Activated CD4-positive, alpha-beta memory T cell treated with anti-CD3 and anti-CD28 coated beads for 36 hours (primary cell): Measurements from ENCODE around the gene SH3RF3. TPM values are rescaled to one million over a fixed set of nuclear protein-coding genes. Genes with fewer than 3 reads are reported as not detected.

ENCODE experiments used
- CTCF ChIA-PET: fragments of 350-600 bp; sonication (Branson Sonifier 250); formaldehyde crosslinking; loops from one replicate; lab custom pipeline; 2021; ENCODE audit warnings: antibody characterized with exemption, inconsistent platforms; lab: Charles Lee
- POLR2A ChIA-PET: fragments of 350-600 bp; sonication (Branson Sonifier 250); formaldehyde crosslinking; loops from one replicate; lab custom pipeline; 2021; ENCODE audit warnings: antibody characterized with exemption; lab: Charles Lee
- DNase-seq: peaks from one replicate; pipeline ENCODE4 v3.0.0-alpha.2; 2020
- H3K27ac Mint-ChIP-seq: one replicate; pipeline ENCODE4 v1.8.0; 2021; ENCODE audit warnings: mixed read lengths
- H3K27me3 Mint-ChIP-seq: one replicate; pipeline ENCODE4 v1.8.0; 2021; ENCODE audit warnings: mixed read lengths
- H3K36me3 Mint-ChIP-seq: one replicate; pipeline ENCODE4 v1.8.0; 2021; ENCODE audit warnings: mixed read lengths
- H3K4me1 Mint-ChIP-seq: one replicate; pipeline ENCODE4 v1.8.0; 2021; ENCODE audit warnings: low read depth, mixed read lengths
- H3K4me3 Mint-ChIP-seq: one replicate; pipeline ENCODE4 v1.8.0; 2021; ENCODE audit warnings: mild to moderate bottlenecking, mixed read lengths
- H3K9me3 Mint-ChIP-seq: one replicate; pipeline ENCODE4 v1.8.0; 2021; ENCODE audit warnings: mixed read lengths
- intact Hi-C: fragments of 100-400 bp; cut with micrococcal nuclease; formaldehyde crosslinking; loops from one replicate; pipeline ENCODE4 v1.15.1; 2023
- total RNA-seq, 2 experiments: library from RNA; stranded (reverse); gene quantifications; one replicate each; pipeline ENCODE4 v1.2.3, GENCODE V29; 2021

Gene SH3RF3
- total RNA-seq, 2 experiments from 2014 or later, result 0.33 to 0.34 TPM

DNA sequence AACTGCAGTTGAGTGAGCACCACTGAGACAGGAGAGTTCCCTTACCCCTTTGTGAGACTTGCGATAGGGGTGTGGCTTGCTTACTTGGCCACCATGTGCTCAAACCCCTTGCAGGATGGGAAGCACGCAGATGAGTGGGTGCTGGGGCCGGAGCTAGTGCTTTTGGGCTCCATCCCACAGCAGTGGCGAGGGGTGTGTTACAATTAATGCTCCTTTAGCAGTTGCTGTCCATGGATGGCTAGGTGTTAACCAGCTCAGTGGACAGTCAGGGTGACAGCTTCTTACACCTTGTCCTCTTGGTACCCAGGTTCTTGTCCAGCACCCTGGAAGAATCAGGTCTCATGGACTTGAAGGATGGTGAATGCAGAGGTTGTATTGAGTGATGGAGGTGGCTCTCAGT, 103.9 kb downstream of the SH3RF3 start:
- Mint-ChIP-seq H3K4me3 (no peak overlapping the region), H3K9me3 (no peaks in the 10 kb centered on the region), H3K36me3 (no peaks in the 10 kb centered on the region), H3K27ac (no peak overlapping the region), H3K4me1 (no peaks in the 10 kb centered on the region), H3K27me3 (peaks cover 22% of the 10 kb centered on the region)
- intact Hi-C loops, result no loop called here
- DNase-seq, result no peak
- ChIA-PET POLR2A (no interaction called here), CTCF (no interaction called here)

DNA sequence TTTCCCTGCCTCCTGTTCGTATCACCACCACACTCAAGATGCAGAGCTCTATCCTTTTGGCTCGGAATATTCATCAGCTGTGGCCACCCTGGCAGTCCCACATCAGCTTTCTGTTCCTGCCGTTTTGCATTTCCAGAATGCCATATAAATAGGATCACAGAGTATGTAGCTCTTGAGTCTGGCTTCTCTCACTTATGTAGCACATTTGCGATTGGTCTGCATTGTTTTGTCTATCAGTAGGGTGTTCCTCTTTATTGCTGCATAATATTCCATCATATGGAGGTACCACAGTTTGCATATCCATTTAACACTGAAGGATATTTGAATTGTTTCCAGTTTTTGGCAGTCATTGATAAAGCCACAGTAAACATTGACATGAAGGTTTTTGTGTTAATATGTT, 104.6 kb downstream of the SH3RF3 start:
- Mint-ChIP-seq H3K27me3 (peaks cover 21% of the 10 kb centered on the region), H3K27ac (no peak overlapping the region), H3K4me3 (no peak overlapping the region), H3K36me3 (no peaks in the 10 kb centered on the region), H3K9me3 (no peaks in the 10 kb centered on the region), H3K4me1 (peaks cover 4% of the 10 kb centered on the region)
- intact Hi-C loops, result no loop called here
- DNase-seq, result no peak
- POLR2A ChIA-PET, result no interaction called here
- CTCF ChIA-PET, result no interaction called here

GRCh38 chr2:109234355-109234754, 105.3 kb downstream of the SH3RF3 start:
- H3K9me3 Mint-ChIP-seq, result no peaks in the 10 kb centered on the region
- DNase-seq, result no peak
- H3K36me3 Mint-ChIP-seq, result no peaks in the 10 kb centered on the region
- ChIA-PET CTCF (no interaction called here), POLR2A (no interaction called here)
- H3K4me3 Mint-ChIP-seq, result no peak overlapping the region
- H3K4me1 Mint-ChIP-seq, result peaks cover 9% of the 10 kb centered on the region
- peaks cover 16% of the 10 kb centered on the region for H3K27me3 Mint-ChIP-seq
- no peak overlapping the region for H3K27ac Mint-ChIP-seq
- intact Hi-C loops, result no loop called here

DNA sequence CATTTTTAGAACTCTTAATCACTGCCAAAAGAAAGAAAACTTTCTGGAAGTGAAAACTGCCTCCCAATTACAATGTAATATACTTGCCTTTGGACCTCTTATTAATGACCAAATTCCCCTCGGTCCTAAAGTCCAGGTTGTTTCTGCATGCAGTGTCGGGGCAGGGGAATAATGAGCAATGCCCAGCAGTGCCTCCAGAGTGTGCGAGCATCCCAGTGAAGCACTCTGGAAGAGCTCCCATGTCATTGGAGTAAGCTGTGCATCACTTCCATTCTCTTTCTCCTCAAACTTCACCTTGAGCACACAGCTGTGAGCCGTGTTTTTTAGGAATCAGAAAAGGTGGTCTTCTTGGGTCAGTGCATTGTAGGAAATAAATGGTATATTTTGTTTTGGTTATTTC, 107.1 kb downstream of the SH3RF3 start:
- no peaks in the 10 kb centered on the region for H3K36me3 Mint-ChIP-seq
- POLR2A ChIA-PET, result no interaction called here
- peaks cover 9% of the 10 kb centered on the region for H3K4me1 Mint-ChIP-seq
- H3K27me3 Mint-ChIP-seq, result peaks cover 10% of the 10 kb centered on the region
- H3K4me3 Mint-ChIP-seq, result no peak overlapping the region
- no peak for DNase-seq
- CTCF ChIA-PET, result no interaction called here
- H3K27ac Mint-ChIP-seq, result no peak overlapping the region
- H3K9me3 Mint-ChIP-seq, result no peaks in the 10 kb centered on the region
- intact Hi-C loops, result no loop called here

DNA sequence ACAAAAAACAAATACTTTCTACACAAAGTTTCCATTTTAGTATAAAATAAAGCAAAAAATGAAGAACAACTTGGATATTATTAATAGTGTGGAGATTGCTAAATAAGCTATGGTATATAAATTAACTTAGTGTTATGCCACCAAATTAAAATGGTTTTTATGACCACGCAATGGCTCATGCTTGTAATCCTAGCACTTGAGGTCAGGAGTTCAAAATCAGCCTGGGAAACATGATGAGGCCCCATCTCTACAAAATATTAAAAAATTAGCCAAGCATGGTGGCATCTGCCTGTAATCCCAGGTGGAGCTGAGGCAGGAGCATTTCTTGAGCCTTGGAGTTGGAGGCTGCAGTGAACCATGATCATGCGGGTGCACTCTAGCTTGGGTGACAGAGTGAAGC, 108.8 kb downstream of the SH3RF3 start:
- intact Hi-C loops, result no loop called here
- peaks cover 9% of the 10 kb centered on the region for H3K4me1 Mint-ChIP-seq
- peaks cover 6% of the 10 kb centered on the region for H3K27me3 Mint-ChIP-seq
- H3K36me3 Mint-ChIP-seq, result no peaks in the 10 kb centered on the region
- H3K4me3 Mint-ChIP-seq, result no peak overlapping the region
- no peaks in the 10 kb centered on the region for H3K9me3 Mint-ChIP-seq
- ChIA-PET POLR2A (no interaction called here), CTCF (interaction anchor here (0.6 kb wide), 1 partner anchor 787 kb away, joined by 5 read pairs; no protein-coding TSS in a partner anchor)
- H3K27ac Mint-ChIP-seq, result no peak overlapping the region
- DNase-seq, result no peak

DNA sequence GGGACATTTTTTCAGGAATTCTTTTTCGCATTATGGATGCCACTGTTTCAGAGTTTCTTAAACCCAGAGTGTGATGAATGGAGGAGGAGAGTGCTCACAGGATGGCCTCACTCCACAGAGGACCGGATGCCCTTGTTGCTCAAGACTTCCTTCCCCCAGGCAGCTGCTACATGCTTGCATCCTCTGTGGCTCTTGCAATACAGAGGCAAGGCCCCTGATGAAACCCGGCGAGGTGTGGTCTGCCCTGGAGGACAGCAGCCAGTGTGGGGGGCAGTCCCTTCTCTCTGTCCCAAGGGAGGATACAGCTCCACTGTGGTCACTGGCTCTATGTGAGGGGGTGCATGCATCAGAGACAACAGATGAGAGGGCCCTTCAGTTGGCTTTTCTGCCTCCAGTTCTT, 109.6 kb downstream of the SH3RF3 start:
- Mint-ChIP-seq H3K27me3 (peaks cover 6% of the 10 kb centered on the region), H3K36me3 (no peaks in the 10 kb centered on the region), H3K4me1 (peaks cover 9% of the 10 kb centered on the region), H3K9me3 (no peaks in the 10 kb centered on the region), H3K27ac (no peak overlapping the region), H3K4me3 (no peak overlapping the region)
- intact Hi-C loops, result no loop called here
- ChIA-PET CTCF (interaction anchor here (0.6 to 1.2 kb wide), 2 partner anchors 21 to 788 kb away, joined by 3 to 5 read pairs; no protein-coding TSS in a partner anchor), POLR2A (interaction anchor here (1.2 kb wide), 1 partner anchor 25 kb away, joined by 5 read pairs; no protein-coding TSS in a partner anchor)
- DNase-seq, result peak; percentile 48

GRCh38 chr2:109239720-109240119, 110.7 kb downstream of the SH3RF3 start:
- peaks cover 9% of the 10 kb centered on the region for H3K4me1 Mint-ChIP-seq
- H3K4me3 Mint-ChIP-seq, result no peak overlapping the region
- no peak overlapping the region for H3K27ac Mint-ChIP-seq
- intact Hi-C loops, result no loop called here
- H3K36me3 Mint-ChIP-seq, result no peaks in the 10 kb centered on the region
- H3K27me3 Mint-ChIP-seq, result peaks cover 3% of the 10 kb centered on the region
- no peaks in the 10 kb centered on the region for H3K9me3 Mint-ChIP-seq
- no peak for DNase-seq
- ChIA-PET POLR2A (interaction anchor here (1.2 kb wide), 1 partner anchor 26 kb away, joined by 5 read pairs; no protein-coding TSS in a partner anchor), CTCF (interaction anchor here (1.2 kb wide), 1 partner anchor 22 kb away, joined by 3 read pairs; no protein-coding TSS in a partner anchor)

DNA sequence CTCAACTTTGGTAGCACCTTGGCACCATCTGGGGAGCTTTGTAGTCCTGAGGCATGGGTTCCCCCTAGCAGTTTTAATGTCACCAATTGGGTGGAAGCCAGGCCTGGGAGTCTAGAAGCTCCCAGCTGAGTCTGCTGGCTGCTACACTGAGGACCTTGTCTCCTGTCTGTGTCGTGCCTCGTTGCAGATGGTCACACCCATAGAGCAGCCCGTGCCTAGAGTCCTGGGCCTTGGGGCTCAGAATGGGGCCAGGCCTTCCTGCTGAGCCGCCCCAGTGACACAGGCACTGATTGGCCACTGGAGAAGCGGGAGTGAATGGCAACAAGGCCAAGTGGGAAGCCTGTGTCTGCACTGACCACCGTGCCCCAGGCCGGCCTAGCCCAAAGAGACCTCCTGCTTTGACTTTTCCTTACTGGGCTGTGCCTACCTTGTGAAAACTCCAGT, 113.2 kb downstream of the SH3RF3 start:
- no peak overlapping the region for H3K27ac Mint-ChIP-seq

GRCh38 chr2:109242654-109243331, 113.8 kb downstream of the SH3RF3 start:
- ChIA-PET CTCF (no interaction called here), POLR2A (no interaction called here)
- intact Hi-C loops, result no loop called here
- no peaks in the 10 kb centered on the region for H3K36me3 Mint-ChIP-seq
- no peak overlapping the region for H3K4me3 Mint-ChIP-seq
- H3K9me3 Mint-ChIP-seq, result no peaks in the 10 kb centered on the region
- H3K4me1 Mint-ChIP-seq, result peaks cover 9% of the 10 kb centered on the region
- H3K27me3 Mint-ChIP-seq, result no peaks in the 10 kb centered on the region
- no peak for DNase-seq
- no peak overlapping the region for H3K27ac Mint-ChIP-seq

More for the DNA sequence above, 113.2 kb downstream of the SH3RF3 start:
- H3K9me3 Mint-ChIP-seq, result no peaks in the 10 kb centered on the region
- peaks cover 9% of the 10 kb centered on the region for H3K4me1 Mint-ChIP-seq
- CTCF ChIA-PET, result no interaction called here
- intact Hi-C loops, result no loop called here
- H3K27me3 Mint-ChIP-seq, result no peaks in the 10 kb centered on the region
- no peaks in the 10 kb centered on the region for H3K36me3 Mint-ChIP-seq
- POLR2A ChIA-PET, result no interaction called here
- no peak for DNase-seq
- no peak overlapping the region for H3K4me3 Mint-ChIP-seq

DNA sequence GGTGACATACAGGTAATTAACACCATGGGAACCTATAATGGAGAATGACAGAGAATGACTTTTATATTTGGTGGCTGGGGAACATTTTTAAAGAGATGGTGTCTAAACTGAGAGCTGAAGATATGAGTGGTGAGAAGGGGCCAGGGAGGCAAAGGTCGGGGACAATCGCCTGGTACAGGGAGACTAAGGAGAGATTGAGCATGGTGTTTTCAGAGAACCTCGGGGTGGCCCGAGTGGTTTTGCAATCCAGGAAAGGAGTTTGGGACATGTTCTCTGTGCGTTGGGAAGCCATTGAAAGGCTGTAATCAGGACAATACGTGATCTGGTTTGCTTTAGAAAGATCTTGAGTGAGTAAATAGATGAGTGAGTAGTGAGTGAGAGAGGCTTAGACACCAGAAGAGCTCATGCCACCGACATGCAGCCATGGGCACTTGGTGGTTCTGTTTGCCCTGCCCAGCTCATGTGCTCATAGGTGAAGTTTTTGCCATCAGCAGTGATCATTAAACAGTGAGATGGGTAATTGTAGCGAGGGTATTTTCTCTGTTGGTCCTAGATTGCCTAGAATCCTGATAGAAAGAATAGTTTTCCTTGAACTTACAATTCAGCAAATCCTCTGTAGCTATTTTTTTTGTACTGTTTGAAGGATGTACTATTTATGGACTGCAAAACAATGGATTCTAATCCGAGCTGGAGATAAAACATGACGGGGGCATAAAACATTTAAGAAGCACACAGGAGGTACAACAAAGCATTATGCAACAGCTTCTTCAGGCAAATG, 114.7 kb downstream of the SH3RF3 start:
- DNase-seq, result no peak
- H3K27me3 Mint-ChIP-seq, result no peaks in the 10 kb centered on the region
- POLR2A ChIA-PET, result no interaction called here
- H3K36me3 Mint-ChIP-seq, result no peaks in the 10 kb centered on the region
- no peak overlapping the region for H3K4me3 Mint-ChIP-seq
- intact Hi-C loops, result no loop called here
- CTCF ChIA-PET, result interaction anchor here (0.8 kb wide), 1 partner anchor 150 kb away, joined by 3 read pairs; no protein-coding TSS in a partner anchor
- no peak overlapping the region for H3K27ac Mint-ChIP-seq
- H3K9me3 Mint-ChIP-seq, result no peaks in the 10 kb centered on the region
- peaks cover 5% of the 10 kb centered on the region for H3K4me1 Mint-ChIP-seq

GRCh38 chr2:109244304-109244582, 115.2 kb downstream of the SH3RF3 start:
- H3K9me3 Mint-ChIP-seq, result no peaks in the 10 kb centered on the region
- ChIA-PET POLR2A (no interaction called here), CTCF (no interaction called here)
- no peaks in the 10 kb centered on the region for H3K36me3 Mint-ChIP-seq
- no peak for DNase-seq
- H3K27me3 Mint-ChIP-seq, result no peaks in the 10 kb centered on the region
- no peak overlapping the region for H3K4me3 Mint-ChIP-seq
- intact Hi-C loops, result no loop called here
- no peak overlapping the region for H3K27ac Mint-ChIP-seq
- no peaks in the 10 kb centered on the region for H3K4me1 Mint-ChIP-seq

GRCh38 chr2:109244750-109245382, 115.9 kb downstream of the SH3RF3 start:
- POLR2A ChIA-PET, result no interaction called here
- no peak overlapping the region for H3K4me3 Mint-ChIP-seq
- H3K27ac Mint-ChIP-seq, result no peak overlapping the region
- DNase-seq, result no peak
- no peaks in the 10 kb centered on the region for H3K9me3 Mint-ChIP-seq
- CTCF ChIA-PET, result interaction anchor here (0.5 kb wide), 1 partner anchor 1817 kb away, joined by 3 read pairs; no protein-coding TSS in a partner anchor
- H3K36me3 Mint-ChIP-seq, result no peaks in the 10 kb centered on the region
- intact Hi-C loops, result no loop called here
- no peaks in the 10 kb centered on the region for H3K27me3 Mint-ChIP-seq
- H3K4me1 Mint-ChIP-seq, result no peaks in the 10 kb centered on the region
